ENCODE data around the gene SPHK2.

The SPHK2 gene

GRCh38 chr19:48671446-48671995, 52.2 kb downstream of the SPHK2 start:
- Histone ChIP-seq H3K27me3 (ENCODE audit: insufficient read depth, poor library complexity, severe bottlenecking) (no peaks in the 10 kb centered on the region), H3K4me3 (replicated peaks; ENCODE audit: insufficient read depth, low read length) (no peak overlapping the region), H3K27ac (replicated peaks) (no peak overlapping the region)
- no peak for DNase-seq (ENCODE audit: low read depth in 1 of 2, low spot score in 1 of 2)
- TF ChIP-seq GABPA (IDR thresholded peaks at IDR 0.05; ENCODE audit: low read depth): no peak
- no peak for TF ChIP-seq POLR2AphosphoS5 (IDR thresholded peaks at IDR 0.05; ENCODE audit: low read depth)
- TF ChIP-seq CTCF (IDR thresholded peaks at IDR 0.05; ENCODE audit: insufficient read depth, low read length): no peak
- no peak for TF ChIP-seq REST (IDR thresholded peaks at IDR 0.05; ENCODE audit: insufficient replicate concordance, low read depth)
- TF ChIP-seq SPI1 (IDR thresholded peaks at IDR 0.05; ENCODE audit: borderline replicate concordance, low read depth): no peak

- Histone ChIP-seq H3K27ac (replicated peaks) (no peak within 1 kb of the TSS), H3K4me3 (replicated peaks; ENCODE audit: insufficient read depth, low read length) (no peak within 1 kb of the TSS), H3K27me3 (ENCODE audit: insufficient read depth, poor library complexity, severe bottlenecking) (no peaks in the 10 kb centered on the region)
- DNase-seq (ENCODE audit: low read depth in 1 of 2, low spot score in 1 of 2): no peak
- TF ChIP-seq GABPA (IDR thresholded peaks at IDR 0.05; ENCODE audit: low read depth) (no peak), REST (IDR thresholded peaks at IDR 0.05; ENCODE audit: insufficient replicate concordance, low read depth) (no peak), POLR2AphosphoS5 (IDR thresholded peaks at IDR 0.05; ENCODE audit: low read depth) (no peak), SPI1 (IDR thresholded peaks at IDR 0.05; ENCODE audit: borderline replicate concordance, low read depth) (no peak), CTCF (IDR thresholded peaks at IDR 0.05; ENCODE audit: insufficient read depth, low read length) (no peak)
Measured at GRCh38 chr19:48672994-48673393, 53.7 kb downstream of the SPHK2 start, which contains the start of gene NTN5. Gene NTN5 (minus strand): TSS chr19:48673017. CDS start chr19:48670986, 2,031 bp downstream.

- Histone ChIP-seq H3K4me3 (replicated peaks; ENCODE audit: insufficient read depth, low read length) (no peak overlapping the region), H3K27ac (replicated peaks) (no peak overlapping the region), H3K27me3 (ENCODE audit: insufficient read depth, poor library complexity, severe bottlenecking) (no peaks in the 10 kb centered on the region)
- no peak for DNase-seq (ENCODE audit: low read depth in 1 of 2, low spot score in 1 of 2)
- TF ChIP-seq SPI1 (IDR thresholded peaks at IDR 0.05; ENCODE audit: borderline replicate concordance, low read depth) (no peak), GABPA (IDR thresholded peaks at IDR 0.05; ENCODE audit: low read depth) (no peak), CTCF (IDR thresholded peaks at IDR 0.05; ENCODE audit: insufficient read depth, low read length) (no peak), POLR2AphosphoS5 (IDR thresholded peaks at IDR 0.05; ENCODE audit: low read depth) (no peak)
Measured at GRCh38 chr19:48673436-48674100, 54.3 kb downstream of the SPHK2 start.
